ENCODE data around the gene SHANK1. TPM values are rescaled to one million over a fixed set of nuclear protein-coding genes. Genes with fewer than 3 reads are reported as not detected.

The SHANK1 gene
- total and polyA plus RNA-seq, 2 of the 4 experiments (the other 2 are of a cell fraction) = 6.1 to 6.7 TPM

DNA sequence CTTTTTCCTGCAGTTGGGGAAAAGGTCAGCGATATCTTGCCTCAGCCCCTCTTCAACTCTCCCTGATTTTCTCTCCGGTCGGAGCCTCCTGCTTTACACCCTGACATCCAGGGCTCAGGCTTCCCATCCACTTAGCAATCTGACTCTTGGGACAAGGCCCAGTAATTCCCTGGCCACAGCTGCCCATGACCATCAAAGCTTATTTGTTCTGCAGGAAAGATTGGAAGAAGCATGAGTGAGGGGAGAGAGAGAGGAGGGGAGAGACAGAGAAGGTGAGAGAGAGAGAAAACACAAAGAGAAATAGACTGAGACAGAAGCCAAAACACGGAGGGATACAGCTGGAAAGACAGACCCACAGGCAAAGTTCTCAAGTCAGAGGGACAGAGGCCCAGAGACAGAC is 93.6 kb downstream of the SHANK1 start:
- no TSS peak for BruUV-seq (replicated peaks)

More for the DNA sequence above, 93.6 kb downstream of the SHANK1 start:
- Histone ChIP-seq H3K56ac (ENCODE audit: extremely low read depth, insufficient read depth, low read length) (no peak overlapping the region), H2BK15ac (ENCODE audit: low read depth, low read length) (no peak overlapping the region), H2BK20ac (ENCODE audit: low read depth, low read length) (no peak overlapping the region), H3K27me3 (ENCODE audit: control insufficient read depth, insufficient read depth, low read length) (no peaks in the 10 kb centered on the region), H3K23ac (ENCODE audit: low read depth, low read length) (no peak overlapping the region), H2BK120ac (ENCODE audit: low read depth, low read length) (no peak overlapping the region), H2BK5ac (ENCODE audit: low read depth, low read length, poor library complexity, severe bottlenecking) (no peak overlapping the region), H3K4me1 (ENCODE audit: control insufficient read depth, insufficient read depth, low read length) (no peaks in the 10 kb centered on the region), H3K4me2 (ENCODE audit: low read depth, low read length) (no peak overlapping the region), H2AK9ac (replicated peaks; ENCODE audit: low read depth, low read length, poor library complexity) (no peak overlapping the region), H3K9me3 (ENCODE audit: control insufficient read depth, insufficient read depth, low read length) (no peaks in the 10 kb centered on the region), H4K91ac (ENCODE audit: insufficient read depth, low read depth, low read length) (no peak overlapping the region), H4K20me1 (ENCODE audit: insufficient read depth, low read length) (no peaks in the 10 kb centered on the region), H3K79me1 (ENCODE audit: low read depth in 1 of 2, low read length in 2 of 2) (no peaks in the 10 kb centered on the region), H3K9me1 (ENCODE audit: insufficient read depth, low read length) (no peaks in the 10 kb centered on the region), H3K18ac (ENCODE audit: low read depth, low read length) (no peak overlapping the region), H3K9ac (ENCODE audit: low read depth, low read length) (no peak overlapping the region), H3K4ac (ENCODE audit: low read depth, low read length) (no peak overlapping the region), H2AK5ac (ENCODE audit: low read depth, low read length) (no peak overlapping the region), H2AFZ (replicated peaks; ENCODE audit: low read length, poor library complexity) (no peak overlapping the region), H3K36me3 (ENCODE audit: control insufficient read depth, insufficient read depth, low read length) (no peaks in the 10 kb centered on the region), H3K27ac (ENCODE audit: insufficient read depth, low read length) (no peak overlapping the region), H4K5ac (ENCODE audit: low read depth, low read length) (no peak overlapping the region), H3K4me3 (ENCODE audit: insufficient read depth, low read depth, low read length) (no peak overlapping the region), H4K8ac (ENCODE audit: low read depth in 2 of 2, low read length in 2 of 2) (no peak overlapping the region), H3K14ac (replicated peaks; ENCODE audit: low read depth, low read length) (no peak overlapping the region)
- dilution Hi-C loops (cut with HindIII; ENCODE audit: low sequenced_read_pairs, unreplicated experiment) = no loop called here
- no CpG with 5 or more reads among the region's 4 CpGs for WGBS, 2 experiments (ENCODE audit: extremely low coverage in 2 of 2, insufficient read length in 1 of 2)
- ChIA-PET CTCF (no interaction called here), POLR2A (ENCODE audit: unreplicated experiment) (no interaction called here)
- DNase-seq (no peak), ATAC-seq (ENCODE audit: low read depth) (no peak)
- intact Hi-C loops (cut with micrococcal nuclease) = no loop called here
- in situ Hi-C loops (cut with MboI; ENCODE audit: low sequenced_read_pairs) = no loop called here
- TF ChIP-seq MAFK (IDR thresholded peaks at IDR 0.05; ENCODE audit: low read depth, low read length) = no peak
- TF ChIP-seq, protein P1, sequence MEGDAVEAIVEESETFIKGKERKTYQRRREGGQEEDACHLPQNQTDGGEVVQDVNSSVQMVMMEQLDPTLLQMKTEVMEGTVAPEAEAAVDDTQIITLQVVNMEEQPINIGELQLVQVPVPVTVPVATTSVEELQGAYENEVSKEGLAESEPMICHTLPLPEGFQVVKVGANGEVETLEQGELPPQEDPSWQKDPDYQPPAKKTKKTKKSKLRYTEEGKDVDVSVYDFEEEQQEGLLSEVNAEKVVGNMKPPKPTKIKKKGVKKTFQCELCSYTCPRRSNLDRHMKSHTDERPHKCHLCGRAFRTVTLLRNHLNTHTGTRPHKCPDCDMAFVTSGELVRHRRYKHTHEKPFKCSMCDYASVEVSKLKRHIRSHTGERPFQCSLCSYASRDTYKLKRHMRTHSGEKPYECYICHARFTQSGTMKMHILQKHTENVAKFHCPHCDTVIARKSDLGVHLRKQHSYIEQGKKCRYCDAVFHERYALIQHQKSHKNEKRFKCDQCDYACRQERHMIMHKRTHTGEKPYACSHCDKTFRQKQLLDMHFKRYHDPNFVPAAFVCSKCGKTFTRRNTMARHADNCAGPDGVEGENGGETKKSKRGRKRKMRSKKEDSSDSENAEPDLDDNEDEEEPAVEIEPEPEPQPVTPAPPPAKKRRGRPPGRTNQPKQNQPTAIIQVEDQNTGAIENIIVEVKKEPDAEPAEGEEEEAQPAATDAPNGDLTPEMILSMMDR (conservative IDR thresholded peaks at IDR 0.05; ENCODE audit: low read depth, low read length) = no peak
- no peak for TF ChIP-seq BHLHE40 (IDR thresholded peaks at IDR 0.05; ENCODE audit: low read depth, low read length)
- TF ChIP-seq FOS (IDR thresholded peaks at IDR 0.05; ENCODE audit: low read depth, low read length) = no peak
- TF ChIP-seq POLR2A (IDR thresholded peaks at IDR 0.05; ENCODE audit: low read depth, low read length) = no peak
